SU-DHL-6 (cell line): ENCODE results near the gene LRRC3.
A peak's percentile ranks its signal among the peaks of the same experiment; 100 is the strongest.
"Not testable (repeated sequence)": the region's sequence is repeated elsewhere in the genome, so short reads cannot be mapped to it uniquely, and the experiment has no call there.

Source experiments
- H2AFZ ChIP-seq: fragments of 200-600 bp; sonication (generic); 2 replicates; pipeline ENCODE4 v1.6.1; 2014; ENCODE audit warnings: low read depth, mild to moderate bottlenecking, moderate library complexity, mixed read lengths, antibody characterized with exemption, low read length; ENCODE audit not compliant: severe bottlenecking
- H3F3A ChIP-seq: fragments of 200-600 bp; shearing (Covaris generic); 2 replicates; pipeline ENCODE4 v1.6.0; 2016; ENCODE audit warnings: antibody characterized with exemption, mild to moderate bottlenecking; ENCODE audit not compliant: insufficient read depth
- H3K27ac ChIP-seq: fragments of 200-600 bp; sonication (generic); 2 replicates; pipeline ENCODE4 v1.5.1; 2016; ENCODE audit warnings: low read depth, mild to moderate bottlenecking, low read length, moderate library complexity, mixed read lengths
- H3K27me3 ChIP-seq: fragments of 200-600 bp; sonication (generic), shearing (Covaris generic); 2 replicates; pipeline ENCODE4 v1.6.0; 2014; ENCODE audit warnings: mild to moderate bottlenecking, low read length
- H3K36me3 ChIP-seq: fragments of 200-600 bp; sonication (generic); 2 replicates; pipeline ENCODE4 v1.6.1; 2014; ENCODE audit warnings: mild to moderate bottlenecking, low read length, mixed read lengths
- H3K4me2 ChIP-seq: fragments of 300-600, 200-600 bp; shearing (Covaris generic), sonication (generic); 2 replicates; pipeline ENCODE4 v1.6.0; 2014; ENCODE audit warnings: low read length, low read depth, mild to moderate bottlenecking; ENCODE audit not compliant: poor library complexity, severe bottlenecking
- H3K4me3 ChIP-seq: fragments of 200-600 bp; sonication (generic); 2 replicates; pipeline ENCODE4 v1.5.1; 2014; ENCODE audit warnings: antibody characterized with exemption, low read length, mild to moderate bottlenecking, mixed read lengths; ENCODE audit not compliant: insufficient read depth, poor library complexity, severe bottlenecking
- H3K79me2 ChIP-seq: fragments of 200-600 bp; sonication (generic); 2 replicates; pipeline ENCODE4 v1.6.1; 2014; ENCODE audit warnings: mild to moderate bottlenecking, low read length, moderate library complexity; ENCODE audit not compliant: insufficient read depth
- H3K9ac ChIP-seq: fragments of 200-600 bp; sonication (generic); 2 replicates; pipeline ENCODE4 v1.7.0; 2014; ENCODE audit warnings: mild to moderate bottlenecking, low read length
- H3K9me2 ChIP-seq: fragments of 200-600 bp; sonication (generic); replicated peaks from 2 replicates; pipeline ENCODE4 v1.6.1; 2014; ENCODE audit warnings: low read length; ENCODE audit not compliant: insufficient read depth
- H3K9me3 ChIP-seq: fragments of 200-600 bp; sonication (generic); 2 replicates; pipeline ENCODE4 v1.6.1; 2014; ENCODE audit warnings: low read length, mixed read lengths; ENCODE audit not compliant: insufficient read depth
- H4K20me1 ChIP-seq: fragments of 200-600 bp; sonication (generic); 2 replicates; pipeline ENCODE4 v1.6.1; 2014; ENCODE audit warnings: low read depth, mild to moderate bottlenecking, antibody characterized with exemption, low read length, moderate library complexity, mixed read lengths
- CTCF ChIP-seq: fragments of 200-600 bp; sonication (generic); IDR thresholded peaks from one replicate; pipeline ENCODE4 v1.5.1; 2017; ENCODE audit warnings: antibody characterized with exemption, mild to moderate bottlenecking, low read length, moderate library complexity; ENCODE audit not compliant: insufficient read depth, poor library complexity, severe bottlenecking
- EZH2phosphoT487 ChIP-seq: fragments of 200-600 bp; sonication (generic), shearing (Covaris generic); conservative IDR thresholded peaks from 2 replicates; pipeline ENCODE4 v1.6.1; 2018; ENCODE audit warnings: mild to moderate bottlenecking, antibody characterized with exemption, low read length, moderate library complexity, mixed read lengths

Gene LRRC3

GRCh38 chr21:44479556-44480199 lies 24.4 kb downstream of the LRRC3 start:
- not testable (repeated sequence) for H3K9me2 ChIP-seq, H4K20me1 ChIP-seq, H3K27ac ChIP-seq, H3K27me3 ChIP-seq, H3K9ac ChIP-seq, H3K4me3 ChIP-seq, H3K4me2 ChIP-seq, H3K36me3 ChIP-seq, H3K9me3 ChIP-seq, H3F3A ChIP-seq, H3K79me2 ChIP-seq, H2AFZ ChIP-seq
- TF ChIP-seq CTCF: peak; percentile 21

- Histone ChIP-seq H3K9me2 (no peaks in the 10 kb centered on the region), H3F3A (no peaks in the 10 kb centered on the region), H3K79me2 (no peaks in the 10 kb centered on the region), H3K4me2 (no peak overlapping the region), H4K20me1 (no peaks in the 10 kb centered on the region), H3K27ac (no peak overlapping the region), H3K27me3 (no peaks in the 10 kb centered on the region), H3K9ac (no peak overlapping the region), H3K4me3 (no peak overlapping the region), H3K9me3 (no peaks in the 10 kb centered on the region), H3K36me3 (no peaks in the 10 kb centered on the region), H2AFZ (no peak overlapping the region)
- TF ChIP-seq CTCF (no peak), EZH2phosphoT487 (no peak)
These were observed 25.1 kb downstream of the LRRC3 start for GRCh38 chr21:44480200-44481053.

GRCh38 chr21:44482581-44483287 lies 27.4 kb downstream of the LRRC3 start:
- H3K9ac ChIP-seq: no peak overlapping the region
- no peaks in the 10 kb centered on the region for H3K36me3 ChIP-seq
- H3K27me3 ChIP-seq: no peaks in the 10 kb centered on the region
- H3F3A ChIP-seq: no peaks in the 10 kb centered on the region
- no peak overlapping the region for H3K4me2 ChIP-seq
- H2AFZ ChIP-seq: no peak overlapping the region
- no peaks in the 10 kb centered on the region for H3K9me3 ChIP-seq
- no peak overlapping the region for H3K4me3 ChIP-seq
- TF ChIP-seq EZH2phosphoT487: no peak
- no peak for TF ChIP-seq CTCF
- H3K9me2 ChIP-seq: no peaks in the 10 kb centered on the region
- H3K79me2 ChIP-seq: no peaks in the 10 kb centered on the region
- no peak overlapping the region for H3K27ac ChIP-seq
- no peaks in the 10 kb centered on the region for H4K20me1 ChIP-seq
